OCI-LY7 (cell line): ENCODE measurements around the gene ELOVL1. TPM values are rescaled to one million over a fixed set of nuclear protein-coding genes. Genes with fewer than 3 reads are reported as not detected.

Experiments
- BruUV-seq: library from RNA; stranded (reverse); fragments of 400-500 nt; replicated peaks from 2 replicates; lab custom pipeline; 2021; lab: Mats Ljungman, UMichigan
- CTCF ChIA-PET: fragments of 300-600 bp; sonication (Branson Sonifier 250); formaldehyde crosslinking; loops from one replicate; lab custom pipeline; 2022; ENCODE audit warnings: antibody characterized with exemption; ENCODE audit not compliant: unreplicated experiment; lab: Charles Lee
- POLR2A ChIA-PET: fragments of 300-600 bp; sonication (Branson Sonifier 250); formaldehyde crosslinking; loops from one replicate; lab custom pipeline; 2022; ENCODE audit warnings: antibody characterized with exemption; lab: Charles Lee
- DNase-seq: peaks from one replicate; pipeline ENCODE4 v3.0.0-alpha.2; 2015; ENCODE audit warnings: low spot score
- H2AFZ ChIP-seq: fragments of 200-600 bp; sonication (generic), shearing (Covaris generic); 2 replicates; pipeline ENCODE4 v1.6.1; 2014; ENCODE audit warnings: mild to moderate bottlenecking, antibody characterized with exemption, low read length, moderate library complexity
- H3K27ac ChIP-seq: fragments of 200-600 bp; sonication (generic); 2 replicates; pipeline ENCODE4 v1.5.1; 2014; ENCODE audit warnings: mixed run types, low read depth, mild to moderate bottlenecking, moderate library complexity, low read length, inconsistent platforms; ENCODE audit not compliant: poor library complexity, severe bottlenecking
- H3K36me3 ChIP-seq: fragments of 200-600 bp; sonication (generic); 2 replicates; pipeline ENCODE4 v1.6.1; 2014; ENCODE audit warnings: mild to moderate bottlenecking, antibody characterized with exemption, low read length, moderate library complexity, mixed read lengths; ENCODE audit not compliant: insufficient read depth
- H3K4me1 ChIP-seq: fragments of 200-600 bp; sonication (generic); 2 replicates; pipeline ENCODE4 v1.5.1; 2014; ENCODE audit warnings: mild to moderate bottlenecking, low read length; ENCODE audit not compliant: insufficient read depth, poor library complexity, severe bottlenecking
- H3K4me2 ChIP-seq: fragments of 200-600 bp; sonication (generic); 2 replicates; pipeline ENCODE4 v1.6.1; 2014; ENCODE audit warnings: mild to moderate bottlenecking, low read length
- H3K4me3 ChIP-seq: fragments of 200-600 bp; sonication (generic); 2 replicates; pipeline ENCODE4 v1.5.1; 2014; ENCODE audit warnings: mild to moderate bottlenecking, low read depth, low read length; ENCODE audit not compliant: poor library complexity, severe bottlenecking
- H3K79me2 ChIP-seq: fragments of 200-600 bp; sonication (generic); 2 replicates; pipeline ENCODE4 v1.6.1; 2016; ENCODE audit warnings: low read depth, mild to moderate bottlenecking, low read length, moderate library complexity, mixed read lengths; ENCODE audit not compliant: insufficient read depth
- H3K9me2 ChIP-seq: fragments of 200-600 bp; sonication (generic); 2 replicates; pipeline ENCODE4 v1.6.1; 2016; ENCODE audit warnings: mild to moderate bottlenecking, low read length, mixed read lengths; ENCODE audit not compliant: insufficient read depth
- H3K9me3 ChIP-seq: fragments of 200-600 bp; sonication (generic); 2 replicates; pipeline ENCODE4 v1.6.1; 2014; ENCODE audit warnings: mild to moderate bottlenecking, mixed run types, low read length, mixed read lengths
- H4K20me1 ChIP-seq: fragments of 200-600 bp; sonication (generic); 2 replicates; pipeline ENCODE4 v1.6.1; 2014; ENCODE audit warnings: mild to moderate bottlenecking, antibody characterized with exemption, low read length, moderate library complexity, mixed read lengths; ENCODE audit not compliant: insufficient read depth
- EZH2phosphoT487 ChIP-seq: fragments of 200-600 bp; sonication (generic); IDR thresholded peaks from 2 replicates; pipeline ENCODE4 v1.6.1; 2018; ENCODE audit warnings: low read depth, borderline replicate concordance, mild to moderate bottlenecking, mixed run types, antibody characterized with exemption, low read length, moderate library complexity, mixed read lengths
- intact Hi-C: fragments of 100-400 bp; cut with micrococcal nuclease; formaldehyde crosslinking; loops from one replicate; pipeline ENCODE4 v1.10.0; 2022; ENCODE audit not compliant: unreplicated experiment
- total RNA-seq, 2 experiments: library from RNA; depleted of rRNA in 1 of 2; stranded (reverse); fragments of >200 nt in 1 of 2; shearing (Covaris generic) in 1 of 2; gene quantifications; 2 replicates each; pipeline ENCODE4 v1.2.3, GENCODE V29; 2014 to 2022
- TF ChIP-seq, protein P1 (sequence below): fragments of 200-600 bp; sonication (generic); conservative IDR thresholded peaks from 2 replicates; pipeline ENCODE4 v1.5.1; 2014; ENCODE audit warnings: mild to moderate bottlenecking, antibody characterized with exemption, low read length, moderate library complexity, mixed read lengths

Gene ELOVL1
- total RNA-seq, 2 experiments from 2014 or later, result 35.9 to 43.9 TPM

DNA sequence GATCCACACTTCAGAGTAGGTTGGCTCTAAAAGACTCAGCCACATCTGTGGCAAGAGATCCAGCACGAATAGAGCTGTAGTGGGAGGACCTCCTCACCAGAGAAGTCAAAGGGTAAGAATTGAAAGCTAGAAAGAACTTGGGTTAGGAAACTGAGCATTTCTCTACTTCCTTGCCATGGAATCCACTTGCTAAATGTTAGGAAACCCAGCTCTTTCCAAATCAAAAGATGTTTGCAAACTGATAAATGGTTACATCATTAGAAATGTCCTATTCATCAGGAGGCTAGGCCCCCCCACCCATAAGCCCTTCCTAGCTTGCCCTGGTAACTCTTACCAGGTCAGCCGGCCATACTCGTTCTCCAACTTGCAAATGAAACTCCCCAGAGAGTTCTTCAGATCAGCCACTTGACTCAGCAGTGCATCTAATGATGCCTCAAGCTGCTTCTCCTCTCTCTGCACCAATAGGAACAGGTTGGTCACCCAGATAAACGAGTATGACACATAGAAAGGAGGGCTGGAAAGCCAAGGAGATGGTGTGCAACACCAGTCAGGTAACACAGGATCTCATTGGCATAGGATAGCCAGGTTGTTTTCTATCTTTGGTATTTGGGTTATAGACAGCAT, 20.3 kb upstream of the ELOVL1 start:
- ChIA-PET CTCF (no interaction called here), POLR2A (interaction anchor here (1.3 to 4.1 kb wide), 2 partner anchors 20 to 262 kb away, joined by 3 to 13 read pairs; partner anchors contain the start of genes ELOVL1 and KDM4A)
- no TSS peak for BruUV-seq
- Histone ChIP-seq H3K27ac (no peak overlapping the region), H4K20me1 (no peaks in the 10 kb centered on the region), H3K9me2 (no peaks in the 10 kb centered on the region), H3K9me3 (no peaks in the 10 kb centered on the region), H3K79me2 (peaks cover 27% of the 10 kb centered on the region), H3K4me3 (peak overlapping the region; percentile 88), H3K4me1 (peaks cover 25% of the 10 kb centered on the region), H3K4me2 (peak overlapping the region; percentile 95), H3K36me3 (peaks cover 47% of the 10 kb centered on the region), H2AFZ (no peak overlapping the region)
- TF ChIP-seq, protein P1, sequence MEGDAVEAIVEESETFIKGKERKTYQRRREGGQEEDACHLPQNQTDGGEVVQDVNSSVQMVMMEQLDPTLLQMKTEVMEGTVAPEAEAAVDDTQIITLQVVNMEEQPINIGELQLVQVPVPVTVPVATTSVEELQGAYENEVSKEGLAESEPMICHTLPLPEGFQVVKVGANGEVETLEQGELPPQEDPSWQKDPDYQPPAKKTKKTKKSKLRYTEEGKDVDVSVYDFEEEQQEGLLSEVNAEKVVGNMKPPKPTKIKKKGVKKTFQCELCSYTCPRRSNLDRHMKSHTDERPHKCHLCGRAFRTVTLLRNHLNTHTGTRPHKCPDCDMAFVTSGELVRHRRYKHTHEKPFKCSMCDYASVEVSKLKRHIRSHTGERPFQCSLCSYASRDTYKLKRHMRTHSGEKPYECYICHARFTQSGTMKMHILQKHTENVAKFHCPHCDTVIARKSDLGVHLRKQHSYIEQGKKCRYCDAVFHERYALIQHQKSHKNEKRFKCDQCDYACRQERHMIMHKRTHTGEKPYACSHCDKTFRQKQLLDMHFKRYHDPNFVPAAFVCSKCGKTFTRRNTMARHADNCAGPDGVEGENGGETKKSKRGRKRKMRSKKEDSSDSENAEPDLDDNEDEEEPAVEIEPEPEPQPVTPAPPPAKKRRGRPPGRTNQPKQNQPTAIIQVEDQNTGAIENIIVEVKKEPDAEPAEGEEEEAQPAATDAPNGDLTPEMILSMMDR, result no peak
- no peak for TF ChIP-seq EZH2phosphoT487
- intact Hi-C loops, result no loop called here
- no peak for DNase-seq

DNA sequence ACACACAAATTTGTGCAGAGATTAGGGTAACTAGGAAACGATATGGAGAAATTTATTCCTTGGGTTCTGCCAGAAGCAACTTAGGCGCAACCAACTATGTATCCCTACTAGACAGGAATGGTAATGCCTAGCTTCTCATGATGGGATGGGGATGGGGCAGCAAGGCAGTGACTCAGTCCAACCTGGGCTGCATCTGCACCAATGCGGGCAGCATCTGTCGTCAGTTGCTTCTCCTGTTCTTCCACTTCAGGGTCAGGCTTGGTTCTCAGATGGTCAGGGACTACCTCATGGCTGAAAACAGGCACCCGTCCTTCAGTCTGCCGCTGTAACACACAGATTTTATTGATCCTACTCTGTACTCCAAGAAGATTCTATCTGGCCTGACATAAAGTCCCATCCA, 18.9 kb upstream of the ELOVL1 start:
- peaks cover 25% of the 10 kb centered on the region for H3K4me1 ChIP-seq
- TF ChIP-seq, protein P1, result no peak
- no peak for TF ChIP-seq EZH2phosphoT487
- H3K4me3 ChIP-seq, result no peak overlapping the region
- BruUV-seq, result no TSS peak
- DNase-seq, result no peak
- H3K36me3 ChIP-seq, result peaks cover 53% of the 10 kb centered on the region
- ChIA-PET POLR2A (no interaction called here), CTCF (no interaction called here)
- H3K79me2 ChIP-seq, result peaks cover 27% of the 10 kb centered on the region
- no peak overlapping the region for H3K4me2 ChIP-seq
- H3K9me2 ChIP-seq, result no peaks in the 10 kb centered on the region
- H2AFZ ChIP-seq, result no peak overlapping the region
- no peaks in the 10 kb centered on the region for H3K9me3 ChIP-seq
- no peak overlapping the region for H3K27ac ChIP-seq
- no peaks in the 10 kb centered on the region for H4K20me1 ChIP-seq
- intact Hi-C loops, result no loop called here

DNA sequence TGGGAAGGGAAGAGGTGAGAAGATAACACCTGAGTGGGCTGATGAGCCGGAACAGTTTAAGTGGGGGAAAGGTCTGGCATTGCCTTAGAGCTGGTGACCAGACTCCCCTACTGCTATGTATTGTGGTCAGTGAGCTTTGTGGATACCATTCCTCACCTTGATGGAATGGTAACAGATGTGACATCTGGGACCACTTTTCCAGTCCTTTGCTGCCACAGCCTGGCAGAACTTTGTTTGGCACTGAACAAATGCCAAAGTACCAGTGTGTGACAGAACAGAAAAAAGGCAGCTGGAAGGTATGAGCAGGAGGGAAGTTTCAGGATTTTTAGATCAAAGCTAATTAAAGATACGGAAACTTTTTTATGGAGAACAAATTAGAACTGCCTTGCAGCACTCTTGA, 15.6 kb upstream of the ELOVL1 start:
- intact Hi-C loops, result no loop called here
- CTCF ChIA-PET, result no interaction called here
- BruUV-seq, result no TSS peak

More for the DNA sequence above, 15.6 kb upstream of the ELOVL1 start:
- TF ChIP-seq, protein P1, result 0 out of 2 replicates have a peak, but pooled peaks have one; percentile 13
- TF ChIP-seq EZH2phosphoT487, result no peak
- Histone ChIP-seq H3K36me3 (peaks cover 60% of the 10 kb centered on the region), H3K9me2 (no peaks in the 10 kb centered on the region), H3K79me2 (peaks cover 4% of the 10 kb centered on the region), H4K20me1 (no peaks in the 10 kb centered on the region), H3K4me3 (no peak overlapping the region), H2AFZ (no peak overlapping the region), H3K4me2 (no peak overlapping the region), H3K27ac (no peak overlapping the region), H3K9me3 (no peaks in the 10 kb centered on the region), H3K4me1 (peaks cover 10% of the 10 kb centered on the region)
- DNase-seq, result no peak
- POLR2A ChIA-PET, result no interaction called here
